ENCODE measurements around the gene ANXA11.
"Not testable (repeated sequence)": the region's sequence is repeated elsewhere in the genome, so short reads cannot be mapped to it uniquely, and the experiment has no call there.

Gene ANXA11

DNA sequence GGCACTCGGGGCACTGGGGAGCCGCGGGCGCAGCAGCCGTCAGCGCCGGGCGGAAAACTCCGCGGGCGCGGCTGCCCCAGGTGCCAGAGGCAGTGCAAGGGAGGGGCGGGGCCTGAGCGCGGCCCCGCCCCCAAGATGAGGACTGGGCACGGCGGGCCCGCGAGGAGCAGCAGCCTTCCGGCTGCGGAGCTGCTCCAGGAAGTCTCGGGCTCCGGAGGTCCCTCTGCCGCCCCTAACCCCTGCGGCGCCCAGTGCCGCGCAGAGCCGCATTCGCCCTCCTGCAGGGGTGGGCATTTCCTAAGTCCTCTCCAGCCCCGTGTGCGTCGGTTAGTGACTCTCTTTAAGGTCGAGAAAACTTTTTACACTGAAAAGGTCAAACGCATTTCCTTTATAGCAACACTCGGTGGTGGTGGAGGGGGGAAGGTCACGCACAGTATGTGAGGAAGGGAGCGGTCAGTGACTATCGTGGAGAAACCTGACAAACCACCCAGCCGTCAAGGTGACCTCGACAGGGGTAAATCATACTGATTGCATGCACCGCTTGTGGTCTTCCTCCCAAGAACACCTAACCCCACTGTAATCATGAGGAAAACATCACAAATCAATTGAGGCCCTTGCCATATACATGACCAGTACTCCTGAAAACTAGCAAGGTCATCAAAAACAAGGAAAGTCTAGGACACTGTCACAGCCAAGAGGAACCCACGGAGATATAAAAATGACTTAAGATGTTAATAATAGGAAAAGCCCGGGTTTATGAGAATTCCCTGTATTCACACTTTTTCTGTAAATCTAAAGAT is at the start of gene ANXA11:
Gene ANXA11, minus strand, starts transcription at position 61 of the 800 bp plus-strand sequence. CDS start 32,676 bp downstream, outside the sequence.
- H3K9me3 ChIP-seq: no peaks in the 10 kb centered on the region
- in situ Hi-C loops (cut with MboI; ENCODE audit: low sequenced_read_pairs): no loop called here
- peak; percentile 85 to 89 for DNase-seq (ENCODE audit: low spot score in 2 of 2)
- no peaks in the 10 kb centered on the region for H3K36me3 ChIP-seq (replicated peaks)
- no peaks in the 10 kb centered on the region for H3K27me3 ChIP-seq (ENCODE audit: low read depth)
- H3K4me1 ChIP-seq: peaks cover 9% of the 10 kb centered on the region
- peak within 1 kb of the TSS; percentile 56 for H3K4me3 ChIP-seq

DNA sequence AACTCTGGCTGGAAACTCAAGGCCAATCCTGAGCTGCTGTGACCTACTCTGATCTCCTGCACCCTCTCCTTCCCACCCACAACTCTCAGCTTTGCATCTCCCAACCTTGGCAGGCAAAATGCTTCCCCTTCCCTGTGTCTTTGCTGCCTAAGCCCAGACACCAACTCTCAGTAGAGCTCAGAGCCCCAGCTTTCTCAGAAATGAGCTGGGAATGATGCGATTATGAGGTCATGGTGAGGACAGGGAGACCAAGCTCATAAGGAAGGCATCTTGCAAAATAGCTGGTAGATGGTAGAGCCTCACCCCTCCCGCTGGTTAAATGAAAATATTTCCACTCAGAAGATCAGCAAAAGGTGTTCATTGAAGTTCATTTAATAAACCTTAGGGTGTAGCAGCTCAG is 49.4 kb upstream of the ANXA11 start:
- H3K27me3 ChIP-seq (ENCODE audit: low read depth); H3K9me3 ChIP-seq; H3K36me3 ChIP-seq (replicated peaks); DNase-seq (ENCODE audit: low spot score in 2 of 2); H3K4me1 ChIP-seq; H3K4me3 ChIP-seq; in situ Hi-C loops (cut with MboI; ENCODE audit: low sequenced_read_pairs): not testable (repeated sequence)

GRCh38 chr10:80253963-80254271 is 48.6 kb upstream of the ANXA11 start:
- H3K27me3 ChIP-seq (ENCODE audit: low read depth); H3K4me1 ChIP-seq; H3K9me3 ChIP-seq; H3K4me3 ChIP-seq; DNase-seq (ENCODE audit: low spot score in 2 of 2); in situ Hi-C loops (cut with MboI; ENCODE audit: low sequenced_read_pairs); H3K36me3 ChIP-seq (replicated peaks): not testable (repeated sequence)

DNA sequence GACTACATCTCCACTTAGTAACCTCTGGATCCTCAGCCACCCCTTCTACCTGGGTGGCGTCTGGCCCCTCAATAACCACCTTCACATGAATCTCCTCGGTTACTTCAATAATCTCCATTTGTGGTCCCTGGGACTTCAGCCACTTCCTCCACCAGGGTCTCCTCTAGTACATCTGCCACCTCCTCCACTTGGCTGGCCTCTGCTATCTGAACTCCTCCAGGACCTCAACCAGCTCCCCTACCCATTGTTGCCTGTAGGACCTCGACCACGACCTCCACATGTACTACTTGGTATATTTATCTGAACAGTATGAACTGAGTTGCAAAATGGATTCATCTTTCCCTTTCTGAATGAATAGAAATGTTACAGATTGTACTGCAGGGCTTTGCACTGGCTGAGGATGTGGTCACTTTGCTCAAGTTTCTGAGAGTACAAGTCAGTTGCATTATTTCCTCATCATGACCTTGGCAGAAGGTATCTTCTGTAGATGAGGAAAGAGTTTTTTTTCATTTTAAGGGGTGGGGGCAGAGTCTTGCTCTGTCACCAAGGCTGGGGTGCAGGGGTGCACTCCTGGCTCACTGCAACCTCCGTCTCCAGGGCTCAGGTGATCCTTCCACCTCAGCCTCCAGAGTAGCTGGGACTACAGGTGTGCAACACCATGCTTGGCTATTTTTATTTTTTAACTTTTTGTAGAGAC is 48.1 kb upstream of the ANXA11 start:
- H3K36me3 ChIP-seq (replicated peaks): no peaks in the 10 kb centered on the region
- in situ Hi-C loops (cut with MboI; ENCODE audit: low sequenced_read_pairs): no loop called here
- no peaks in the 10 kb centered on the region for H3K27me3 ChIP-seq (ENCODE audit: low read depth)
- no peaks in the 10 kb centered on the region for H3K9me3 ChIP-seq
- no peaks in the 10 kb centered on the region for H3K4me1 ChIP-seq
- H3K4me3 ChIP-seq: no peak overlapping the region
- DNase-seq (ENCODE audit: low spot score in 2 of 2): no peak

DNA sequence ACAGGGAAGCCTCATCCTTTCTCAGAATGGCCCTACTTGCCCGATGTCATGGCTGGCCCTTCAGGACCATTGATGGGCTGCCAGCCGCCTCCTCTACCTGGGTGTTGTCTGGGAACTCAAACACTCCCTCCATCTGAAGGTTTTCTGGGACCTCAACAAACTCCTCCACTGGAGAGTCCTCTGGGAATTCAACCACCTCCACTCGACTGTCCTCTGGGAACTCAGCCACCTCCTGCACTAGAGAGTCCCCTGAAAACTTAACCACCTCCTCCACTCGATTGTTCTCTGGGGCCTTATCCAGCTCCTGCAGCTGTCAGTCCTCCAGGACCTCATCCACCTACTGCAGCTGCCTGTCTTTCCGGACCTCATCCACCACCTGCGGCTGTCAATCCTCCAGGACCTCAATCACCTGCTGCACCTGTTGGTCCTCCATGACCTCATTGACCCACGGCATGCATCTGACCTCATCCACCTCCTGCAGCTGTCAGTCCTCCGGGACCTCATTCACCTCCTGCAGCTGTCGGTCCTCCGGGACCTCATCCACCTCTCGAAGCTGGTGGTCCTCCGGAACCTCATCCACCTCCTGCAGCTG is 47.1 kb upstream of the ANXA11 start:
- in situ Hi-C loops (cut with MboI; ENCODE audit: low sequenced_read_pairs): no loop called here
- Histone ChIP-seq H3K9me3 (no peaks in the 10 kb centered on the region), H3K36me3 (replicated peaks) (no peaks in the 10 kb centered on the region), H3K4me3 (no peak overlapping the region), H3K27me3 (ENCODE audit: low read depth) (no peaks in the 10 kb centered on the region), H3K4me1 (no peaks in the 10 kb centered on the region)
- no peak for DNase-seq (ENCODE audit: low spot score in 2 of 2)

DNA sequence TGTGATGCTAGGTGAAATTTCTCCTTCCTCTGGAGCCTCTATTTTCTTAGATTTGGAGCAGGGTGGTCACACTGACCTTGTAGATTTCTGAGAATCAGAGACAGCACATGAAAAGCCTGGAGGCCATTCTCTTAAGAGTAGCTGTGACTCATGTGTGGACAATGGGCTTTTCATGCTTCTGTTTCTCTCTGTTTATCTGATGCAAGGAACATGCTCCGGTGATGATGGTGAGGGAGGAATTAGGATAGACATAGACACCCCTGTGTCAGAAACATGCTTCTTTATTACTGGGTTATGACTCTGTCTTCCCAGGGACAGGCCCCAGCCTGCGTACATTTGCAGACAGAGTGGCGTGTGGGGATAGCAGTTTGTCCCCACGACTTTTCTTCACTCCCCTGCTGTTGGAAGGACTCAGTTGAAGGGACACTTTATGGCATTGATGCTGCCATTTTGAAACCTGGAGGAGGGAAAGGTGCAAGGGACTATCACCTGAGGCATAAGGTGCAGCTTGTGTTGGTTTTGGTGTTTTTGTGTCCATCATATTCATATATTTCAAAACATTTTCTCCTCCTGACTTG is 46.5 kb upstream of the ANXA11 start:
- H3K27me3 ChIP-seq (ENCODE audit: low read depth); DNase-seq (ENCODE audit: low spot score in 2 of 2); in situ Hi-C loops (cut with MboI; ENCODE audit: low sequenced_read_pairs); H3K36me3 ChIP-seq (replicated peaks); H3K4me3 ChIP-seq; H3K4me1 ChIP-seq; H3K9me3 ChIP-seq: not testable (repeated sequence)

GRCh38 chr10:80250399-80250798 is 45.1 kb upstream of the ANXA11 start:
- H3K36me3 ChIP-seq (replicated peaks); DNase-seq (ENCODE audit: low spot score in 2 of 2); in situ Hi-C loops (cut with MboI; ENCODE audit: low sequenced_read_pairs); H3K4me1 ChIP-seq; H3K9me3 ChIP-seq; H3K27me3 ChIP-seq (ENCODE audit: low read depth); H3K4me3 ChIP-seq: not testable (repeated sequence)

DNA sequence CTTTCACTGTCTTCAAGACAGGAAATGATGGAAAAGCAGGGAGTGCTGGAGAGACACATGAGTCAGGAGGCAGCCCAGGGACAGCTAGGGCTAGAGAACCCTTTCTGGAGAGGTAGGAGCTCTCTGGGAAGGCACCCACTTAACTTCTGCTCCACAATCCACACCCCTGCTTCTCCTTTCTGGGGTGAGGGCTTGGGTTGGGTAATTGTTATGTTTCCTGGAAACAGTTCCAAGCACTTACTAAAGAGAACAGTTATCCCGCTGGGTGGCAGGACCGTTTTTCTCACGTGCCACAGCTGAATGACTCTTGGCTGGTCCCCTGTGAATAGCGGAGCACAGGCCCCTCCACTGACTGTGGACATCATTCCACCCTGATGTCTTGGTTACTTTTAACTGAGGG is 44.6 kb upstream of the ANXA11 start:
- in situ Hi-C loops (cut with MboI; ENCODE audit: low sequenced_read_pairs); H3K4me1 ChIP-seq; H3K27me3 ChIP-seq (ENCODE audit: low read depth); H3K36me3 ChIP-seq (replicated peaks); H3K9me3 ChIP-seq; DNase-seq (ENCODE audit: low spot score in 2 of 2); H3K4me3 ChIP-seq: not testable (repeated sequence)

DNA sequence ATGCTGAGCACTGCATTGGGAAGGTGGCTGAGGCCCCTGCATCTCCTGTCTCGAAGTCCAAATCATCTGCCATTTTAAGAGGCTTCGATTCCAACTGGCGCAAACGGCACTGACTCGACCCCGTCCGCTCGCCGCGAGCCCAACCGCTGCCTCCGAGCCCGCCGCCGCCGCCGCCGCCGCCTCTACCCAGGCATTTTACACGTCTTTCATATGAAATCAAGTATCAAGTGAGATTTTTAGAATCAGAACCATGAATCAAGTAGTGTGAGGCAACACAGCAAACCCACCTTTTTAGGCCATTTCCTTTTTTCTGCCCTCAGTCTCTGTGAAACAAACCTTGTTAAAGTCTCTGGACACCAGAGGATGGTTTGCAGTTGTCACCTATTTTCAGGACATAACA is 42.3 kb upstream of the ANXA11 start:
- H3K4me1 ChIP-seq; H3K36me3 ChIP-seq (replicated peaks); H3K9me3 ChIP-seq; DNase-seq (ENCODE audit: low spot score in 2 of 2); in situ Hi-C loops (cut with MboI; ENCODE audit: low sequenced_read_pairs); H3K27me3 ChIP-seq (ENCODE audit: low read depth); H3K4me3 ChIP-seq: not testable (repeated sequence)

DNA sequence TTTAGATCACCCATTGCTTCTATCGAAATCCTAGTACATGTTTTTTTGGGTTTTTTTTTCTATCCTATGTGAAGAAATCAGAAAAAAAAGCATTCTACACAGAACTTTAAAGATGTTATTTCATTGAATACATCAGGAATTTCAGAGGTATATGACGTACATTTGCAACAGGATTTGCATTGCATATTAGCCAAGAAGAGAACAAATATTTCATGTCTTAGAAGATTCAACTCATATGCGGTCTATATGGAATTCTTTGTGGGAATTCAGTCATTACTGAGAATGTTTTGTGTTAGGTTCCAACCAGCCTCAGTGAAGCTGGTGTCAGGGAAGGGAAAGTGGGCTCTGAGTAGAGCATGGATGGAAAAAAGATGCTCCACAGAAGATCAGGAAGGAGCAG is 39.0 kb upstream of the ANXA11 start:
- H3K27me3 ChIP-seq (ENCODE audit: low read depth); H3K36me3 ChIP-seq (replicated peaks); DNase-seq (ENCODE audit: low spot score in 2 of 2); H3K4me1 ChIP-seq; in situ Hi-C loops (cut with MboI; ENCODE audit: low sequenced_read_pairs); H3K4me3 ChIP-seq; H3K9me3 ChIP-seq: not testable (repeated sequence)

GRCh38 chr10:80242341-80242740 is 37.0 kb upstream of the ANXA11 start:
- H3K36me3 ChIP-seq (replicated peaks); H3K4me3 ChIP-seq; DNase-seq (ENCODE audit: low spot score in 2 of 2); in situ Hi-C loops (cut with MboI; ENCODE audit: low sequenced_read_pairs); H3K9me3 ChIP-seq; H3K27me3 ChIP-seq (ENCODE audit: low read depth); H3K4me1 ChIP-seq: not testable (repeated sequence)

- H3K4me3 ChIP-seq; H3K36me3 ChIP-seq (replicated peaks); H3K4me1 ChIP-seq; H3K27me3 ChIP-seq (ENCODE audit: low read depth); in situ Hi-C loops (cut with MboI; ENCODE audit: low sequenced_read_pairs); DNase-seq (ENCODE audit: low spot score in 2 of 2); H3K9me3 ChIP-seq: not testable (repeated sequence)
Measured at GRCh38 chr10:80236457-80236856, 31.1 kb upstream of the ANXA11 start.

GRCh38 chr10:80234331-80235235 is 29.2 kb upstream of the ANXA11 start:
- H3K4me1 ChIP-seq; in situ Hi-C loops (cut with MboI; ENCODE audit: low sequenced_read_pairs); H3K4me3 ChIP-seq; H3K9me3 ChIP-seq; H3K36me3 ChIP-seq (replicated peaks); DNase-seq (ENCODE audit: low spot score in 2 of 2); H3K27me3 ChIP-seq (ENCODE audit: low read depth): not testable (repeated sequence)

All from HAP-1 (cell line).